ENCODE measurements around the gene OR52J3.

- no peak for TF ChIP-seq SP1 (IDR thresholded peaks at IDR 0.05; ENCODE audit: low read depth, low read length)
- TF ChIP-seq, protein P1, sequence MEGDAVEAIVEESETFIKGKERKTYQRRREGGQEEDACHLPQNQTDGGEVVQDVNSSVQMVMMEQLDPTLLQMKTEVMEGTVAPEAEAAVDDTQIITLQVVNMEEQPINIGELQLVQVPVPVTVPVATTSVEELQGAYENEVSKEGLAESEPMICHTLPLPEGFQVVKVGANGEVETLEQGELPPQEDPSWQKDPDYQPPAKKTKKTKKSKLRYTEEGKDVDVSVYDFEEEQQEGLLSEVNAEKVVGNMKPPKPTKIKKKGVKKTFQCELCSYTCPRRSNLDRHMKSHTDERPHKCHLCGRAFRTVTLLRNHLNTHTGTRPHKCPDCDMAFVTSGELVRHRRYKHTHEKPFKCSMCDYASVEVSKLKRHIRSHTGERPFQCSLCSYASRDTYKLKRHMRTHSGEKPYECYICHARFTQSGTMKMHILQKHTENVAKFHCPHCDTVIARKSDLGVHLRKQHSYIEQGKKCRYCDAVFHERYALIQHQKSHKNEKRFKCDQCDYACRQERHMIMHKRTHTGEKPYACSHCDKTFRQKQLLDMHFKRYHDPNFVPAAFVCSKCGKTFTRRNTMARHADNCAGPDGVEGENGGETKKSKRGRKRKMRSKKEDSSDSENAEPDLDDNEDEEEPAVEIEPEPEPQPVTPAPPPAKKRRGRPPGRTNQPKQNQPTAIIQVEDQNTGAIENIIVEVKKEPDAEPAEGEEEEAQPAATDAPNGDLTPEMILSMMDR (IDR thresholded peaks at IDR 0.05 in 2 of 3, conservative IDR thresholded peaks at IDR 0.05 in 1 of 3; ENCODE audit: control insufficient read depth in 2 of 3, extremely low read depth in 1 of 3, insufficient read depth in 1 of 3, low read depth in 3 of 3, low read length in 3 of 3) = no peak
- TF ChIP-seq KLF5 (IDR thresholded peaks at IDR 0.05; ENCODE audit: partially characterized antibody) = no peak
- no peak for TF ChIP-seq RAD21 (IDR thresholded peaks at IDR 0.05; ENCODE audit: insufficient read depth, low read depth, low read length)
- TF ChIP-seq NFYA (IDR thresholded peaks at IDR 0.05; ENCODE audit: borderline replicate concordance, low read depth, low read length) = no peak
Observed at GRCh38 chr11:5090668-5091067, 44.3 kb downstream of the OR52J3 start.
